GM12892 (cell line): ENCODE data around the gene DKKL1. TPM values are rescaled to one million over a fixed set of nuclear protein-coding genes. Genes with fewer than 3 reads are reported as not detected.
A peak's percentile ranks its signal among the peaks of the same experiment; 100 is the strongest.
"Not testable (repeated sequence)": the region's sequence is repeated elsewhere in the genome, so short reads cannot be mapped to it uniquely, and the experiment has no call there.

Experiments
- DNase-seq: peaks from one replicate; pipeline ENCODE4 v3.0.0; 2011; ENCODE audit not compliant: insufficient read length
- FAIRE-seq: peaks from 2 replicates; lab custom pipeline; 2011; peaks lifted over from hg19 to GRCh38; lab: Jason Lieb, UNC
- POLR2A ChIP-seq: IDR thresholded peaks from 2 replicates; pipeline ENCODE4 v1.6.1; 2011; ENCODE audit warnings: low read depth, low read length, control low read depth
- POLR2AphosphoS5 ChIP-seq: IDR thresholded peaks from 2 replicates; pipeline ENCODE4 v1.6.1; 2011; ENCODE audit warnings: low read depth, low read length, control low read depth
- TAF1 ChIP-seq: IDR thresholded peaks from 2 replicates; pipeline ENCODE4 v1.6.1; 2011; ENCODE audit warnings: low read depth, mild to moderate bottlenecking, control low read depth, low read length, borderline replicate concordance
- polyA plus RNA-seq: library from polyadenylated mRNA; unstranded; fragments of >200 nt; gene quantifications from one replicate; pipeline ENCODE4 v1.2.1, GENCODE V29; 2012; ENCODE audit warnings: missing spikeins, inconsistent platforms; ENCODE audit not compliant: missing spikeins

Gene DKKL1
- not detected for polyA plus RNA-seq

GRCh38 chr19:49363268-49364082 lies at the start of gene DKKL1:
Gene DKKL1 (plus strand): TSS chr19:49363877. CDS start chr19:49363999, 122 bp downstream.
- TF ChIP-seq POLR2A (no peak), TAF1 (no peak), POLR2AphosphoS5 (no peak)
- DNase-seq (peak; percentile 70), FAIRE-seq (peak; percentile 88)

- no peak for FAIRE-seq
These were observed 48.6 kb upstream of the DKKL1 start for GRCh38 chr19:49315111-49315510.

GRCh38 chr19:49316284-49316683 lies 47.4 kb upstream of the DKKL1 start:
- FAIRE-seq, result no peak
- TF ChIP-seq TAF1 (no peak), POLR2A (no peak), POLR2AphosphoS5 (no peak)
- DNase-seq, result no peak

More at GRCh38 chr19:49315111-49315510, 48.6 kb upstream of the DKKL1 start:
- DNase-seq, result no peak
- no peak for TF ChIP-seq POLR2A
- no peak for TF ChIP-seq TAF1
- no peak for TF ChIP-seq POLR2AphosphoS5

- TF ChIP-seq POLR2A, result no peak
- TF ChIP-seq TAF1, result no peak
- TF ChIP-seq POLR2AphosphoS5, result no peak
- no peak for FAIRE-seq
These were observed 45.4 kb upstream of the DKKL1 start for GRCh38 chr19:49318296-49318695.

GRCh38 chr19:49324801-49325576 lies 38.7 kb upstream of the DKKL1 start, which contains the start of gene SLC6A16:
Gene SLC6A16 (minus strand): TSS chr19:49325191. CDS start chr19:49311347, 13,844 bp downstream.
- TF ChIP-seq POLR2AphosphoS5 (no peak), TAF1 (no peak), POLR2A (no peak)
- no peak for FAIRE-seq

More at GRCh38 chr19:49318296-49318695, 45.4 kb upstream of the DKKL1 start:
- no peak for DNase-seq

GRCh38 chr19:49325756-49326155 lies 37.9 kb upstream of the DKKL1 start:
- DNase-seq, FAIRE-seq: not testable (repeated sequence)

More at GRCh38 chr19:49324801-49325576, 38.7 kb upstream of the DKKL1 start, which contains the start of gene SLC6A16:
- DNase-seq, result no peak

GRCh38 chr19:49326165-49326704 lies 37.4 kb upstream of the DKKL1 start:
- DNase-seq (no peak), FAIRE-seq (no peak)
- TF ChIP-seq POLR2AphosphoS5 (no peak), TAF1 (no peak), POLR2A (no peak)

GRCh38 chr19:49327878-49328544 lies 35.7 kb upstream of the DKKL1 start:
- no peak for DNase-seq
- peak; percentile 73 for FAIRE-seq
- TF ChIP-seq POLR2AphosphoS5, result no peak
- TF ChIP-seq POLR2A, result no peak
- no peak for TF ChIP-seq TAF1

- TF ChIP-seq POLR2AphosphoS5 (no peak), POLR2A (no peak), TAF1 (no peak)
These were observed 34.9 kb upstream of the DKKL1 start for GRCh38 chr19:49328741-49329140.

GRCh38 chr19:49331187-49331586 lies 32.5 kb upstream of the DKKL1 start:
- not testable (repeated sequence) for DNase-seq, FAIRE-seq

More at GRCh38 chr19:49328741-49329140, 34.9 kb upstream of the DKKL1 start:
- DNase-seq (no peak), FAIRE-seq (no peak)

GRCh38 chr19:49331616-49332055 lies 32.0 kb upstream of the DKKL1 start:
- peak; percentile 92 for FAIRE-seq
- DNase-seq, result no peak
- TF ChIP-seq TAF1 (no peak), POLR2AphosphoS5 (no peak)

- DNase-seq, FAIRE-seq: not testable (repeated sequence)
These were observed 30.8 kb upstream of the DKKL1 start for GRCh38 chr19:49332691-49333417.
